Natural killer cell (primary cell): ENCODE results near the gene ZNF200. TPM values are rescaled to one million over a fixed set of nuclear protein-coding genes. Genes with fewer than 3 reads are reported as not detected.

Experiments used
- ATAC-seq, 3 donors: fragments of 150-1000 bp in 2 of 3; fragments of 200-7000 bp in 1 of 3; cut with Tn5 transposase; 1 replicate in 1 of 3; 2 replicates in 2 of 3; pipeline ENCODE4 v1.10.0; 2021; ENCODE audit warnings: mild to moderate bottlenecking in 2 of 3, moderate library complexity in 2 of 3
- DNase-seq, 2 donors: peaks; one replicate each; pipeline versions ENCODE4 v3.0.0 to v3.0.0-alpha.2; 2013 to 2021; ENCODE audit warnings: mixed read lengths in 1 of 2
- H3K27ac ChIP-seq: one replicate; pipeline ENCODE4 v1.5.1; 2013; ENCODE audit warnings: mild to moderate bottlenecking, low read length
- H3K27me3 ChIP-seq: one replicate; pipeline ENCODE4 v1.6.1; 2013; ENCODE audit warnings: low read length; ENCODE audit not compliant: control insufficient read depth, insufficient read depth
- H3K36me3 ChIP-seq: one replicate; pipeline ENCODE4 v1.6.1; 2013; ENCODE audit warnings: low read length; ENCODE audit not compliant: control insufficient read depth, insufficient read depth
- H3K4me1 ChIP-seq: one replicate; pipeline ENCODE4 v1.6.1; 2013; ENCODE audit warnings: low read length; ENCODE audit not compliant: control insufficient read depth, insufficient read depth
- H3K4me3 ChIP-seq: one replicate; pipeline ENCODE4 v1.5.1; 2013; ENCODE audit warnings: low read length
- H3K9me3 ChIP-seq: one replicate; pipeline ENCODE4 v1.6.1; 2013; ENCODE audit warnings: low read length; ENCODE audit not compliant: control insufficient read depth, insufficient read depth
- H3K27ac Mint-ChIP-seq, 2 donors: one replicate each; pipeline ENCODE4 v1.8.0; 2022; ENCODE audit warnings: mild to moderate bottlenecking in 2 of 2, mixed read lengths in 2 of 2, moderate library complexity in 1 of 2
- H3K27me3 Mint-ChIP-seq, 2 donors: one replicate each; pipeline ENCODE4 v1.8.0; 2022; ENCODE audit warnings: low read depth in 2 of 2, mixed read lengths in 2 of 2
- H3K36me3 Mint-ChIP-seq: one replicate; pipeline ENCODE4 v1.8.0; 2022; ENCODE audit warnings: mixed read lengths
- H3K4me1 Mint-ChIP-seq, 2 donors: one replicate each; pipeline ENCODE4 v1.8.0; 2022; ENCODE audit warnings: mixed read lengths in 2 of 2
- H3K4me3 Mint-ChIP-seq: one replicate; pipeline ENCODE4 v1.8.0; 2022; ENCODE audit warnings: mild to moderate bottlenecking, moderate library complexity, mixed read lengths
- H3K9me3 Mint-ChIP-seq, 2 donors: one replicate each; pipeline ENCODE4 v1.8.0; 2022; ENCODE audit warnings: mixed read lengths in 2 of 2
- WGBS: methylation state at CpG from one replicate; pipeline ENCODE4 v1.1.7; 2013; ENCODE audit warnings: missing lambda C conversion rate; ENCODE audit not compliant: insufficient coverage; 5-methylcytosine and 5-hydroxymethylcytosine counted together
- intact Hi-C: fragments of 100-400 bp; cut with micrococcal nuclease; formaldehyde crosslinking; loops from one replicate; pipeline ENCODE4 v1.14.2; 2022
- total RNA-seq, 4 donors: library from RNA; stranded (reverse); fragments of 120-200 nt in 1 of 4; gene quantifications; one replicate each; pipeline versions ENCODE4 v1.2.3 to v1.2.4, GENCODE V29; 2013 to 2022
- TF ChIP-seq, protein P1 (sequence below): fragments of 200-600 bp; IDR thresholded peaks from one replicate; pipeline ENCODE4 v1.8.0; 2022; ENCODE audit warnings: antibody characterized with exemption

Gene ZNF200, protein sequence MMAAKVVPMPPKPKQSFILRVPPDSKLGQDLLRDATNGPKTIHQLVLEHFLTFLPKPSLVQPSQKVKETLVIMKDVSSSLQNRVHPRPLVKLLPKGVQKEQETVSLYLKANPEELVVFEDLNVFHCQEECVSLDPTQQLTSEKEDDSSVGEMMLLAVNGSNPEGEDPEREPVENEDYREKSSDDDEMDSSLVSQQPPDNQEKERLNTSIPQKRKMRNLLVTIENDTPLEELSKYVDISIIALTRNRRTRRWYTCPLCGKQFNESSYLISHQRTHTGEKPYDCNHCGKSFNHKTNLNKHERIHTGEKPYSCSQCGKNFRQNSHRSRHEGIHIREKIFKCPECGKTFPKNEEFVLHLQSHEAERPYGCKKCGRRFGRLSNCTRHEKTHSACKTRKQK
- 10 to 100 TPM in 1 of 3 donors, 1 to 10 TPM in 2; 5.3 to 10.9 (median 5.6) TPM for total RNA-seq
- total RNA-seq (2013): 19.9 TPM

DNA sequence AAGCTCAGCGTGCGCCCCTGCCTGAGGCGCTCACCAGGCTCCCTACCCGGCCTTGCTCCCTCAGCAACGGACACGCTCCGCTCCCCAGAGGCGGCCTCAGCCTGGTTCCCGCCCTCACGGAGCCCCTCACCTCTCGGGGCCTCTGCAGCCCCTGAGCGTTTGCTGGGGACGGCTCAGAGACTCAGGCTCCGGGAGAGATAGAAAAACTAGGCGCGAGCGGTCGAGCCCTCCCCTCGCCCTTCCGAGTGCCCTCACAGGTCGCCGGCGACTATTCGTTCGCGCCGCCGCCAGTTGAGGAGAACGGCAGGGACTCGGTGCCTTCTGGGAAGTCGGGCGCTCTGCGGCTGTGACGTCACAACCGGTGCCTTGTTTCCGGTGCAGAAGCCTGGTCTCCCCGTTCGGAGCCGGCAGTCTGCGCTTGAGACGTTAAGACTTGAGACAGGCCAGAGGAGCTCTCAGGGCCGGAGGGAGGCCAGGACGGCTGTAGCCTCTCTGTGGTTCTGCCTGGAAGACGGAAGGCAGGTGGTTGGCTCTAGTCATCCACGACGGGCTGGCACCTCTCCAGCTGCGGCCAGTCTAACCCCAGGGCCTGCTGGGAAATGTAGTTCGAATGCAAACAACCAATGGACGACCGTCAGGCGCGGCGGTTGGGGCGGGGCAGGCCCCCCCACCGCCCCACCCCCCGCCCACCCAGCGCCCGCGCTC lies at the start of gene ZNF200:
Gene ZNF200 (minus strand): TSS at position 302 of the 705 bp plus-strand sequence. CDS start 1,403 bp downstream, outside the sequence.
- ATAC-seq (peak; percentile 92 to 95 (median 93)), DNase-seq (peak; percentile 90 to 97)
- intact Hi-C loops: loop anchor here (1.0 kb wide), 1 partner anchor 48 kb away; the partner anchor contains the start of gene ZNF263
- Mint-ChIP-seq H3K4me1 (peaks cover 29 to 34% of the 10 kb centered on the region in 2 donors), H3K36me3 (peaks cover 25% of the 10 kb centered on the region), H3K27me3 (peaks cover 0 to under 1% of the 10 kb centered on the region in 2 donors), H3K4me3 (peak within 1 kb of the TSS; percentile 92), H3K27ac (peak within 1 kb of the TSS; percentile 94), H3K9me3 (peaks cover 0 to 1% of the 10 kb centered on the region in 2 donors)
- H3K27ac ChIP-seq: peak within 1 kb of the TSS; percentile 98
- H3K4me1 ChIP-seq: peaks cover 18% of the 10 kb centered on the region
- H3K36me3 ChIP-seq: peaks cover 32% of the 10 kb centered on the region
- under 1% methylated on average over 47 of the region's 59 CpGs for WGBS
- TF ChIP-seq, protein P1, sequence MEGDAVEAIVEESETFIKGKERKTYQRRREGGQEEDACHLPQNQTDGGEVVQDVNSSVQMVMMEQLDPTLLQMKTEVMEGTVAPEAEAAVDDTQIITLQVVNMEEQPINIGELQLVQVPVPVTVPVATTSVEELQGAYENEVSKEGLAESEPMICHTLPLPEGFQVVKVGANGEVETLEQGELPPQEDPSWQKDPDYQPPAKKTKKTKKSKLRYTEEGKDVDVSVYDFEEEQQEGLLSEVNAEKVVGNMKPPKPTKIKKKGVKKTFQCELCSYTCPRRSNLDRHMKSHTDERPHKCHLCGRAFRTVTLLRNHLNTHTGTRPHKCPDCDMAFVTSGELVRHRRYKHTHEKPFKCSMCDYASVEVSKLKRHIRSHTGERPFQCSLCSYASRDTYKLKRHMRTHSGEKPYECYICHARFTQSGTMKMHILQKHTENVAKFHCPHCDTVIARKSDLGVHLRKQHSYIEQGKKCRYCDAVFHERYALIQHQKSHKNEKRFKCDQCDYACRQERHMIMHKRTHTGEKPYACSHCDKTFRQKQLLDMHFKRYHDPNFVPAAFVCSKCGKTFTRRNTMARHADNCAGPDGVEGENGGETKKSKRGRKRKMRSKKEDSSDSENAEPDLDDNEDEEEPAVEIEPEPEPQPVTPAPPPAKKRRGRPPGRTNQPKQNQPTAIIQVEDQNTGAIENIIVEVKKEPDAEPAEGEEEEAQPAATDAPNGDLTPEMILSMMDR: no peak
- H3K4me3 ChIP-seq: peak within 1 kb of the TSS; percentile 97
- H3K27me3 ChIP-seq: no peaks in the 10 kb centered on the region
- H3K9me3 ChIP-seq: peaks cover under 1% of the 10 kb centered on the region

DNA sequence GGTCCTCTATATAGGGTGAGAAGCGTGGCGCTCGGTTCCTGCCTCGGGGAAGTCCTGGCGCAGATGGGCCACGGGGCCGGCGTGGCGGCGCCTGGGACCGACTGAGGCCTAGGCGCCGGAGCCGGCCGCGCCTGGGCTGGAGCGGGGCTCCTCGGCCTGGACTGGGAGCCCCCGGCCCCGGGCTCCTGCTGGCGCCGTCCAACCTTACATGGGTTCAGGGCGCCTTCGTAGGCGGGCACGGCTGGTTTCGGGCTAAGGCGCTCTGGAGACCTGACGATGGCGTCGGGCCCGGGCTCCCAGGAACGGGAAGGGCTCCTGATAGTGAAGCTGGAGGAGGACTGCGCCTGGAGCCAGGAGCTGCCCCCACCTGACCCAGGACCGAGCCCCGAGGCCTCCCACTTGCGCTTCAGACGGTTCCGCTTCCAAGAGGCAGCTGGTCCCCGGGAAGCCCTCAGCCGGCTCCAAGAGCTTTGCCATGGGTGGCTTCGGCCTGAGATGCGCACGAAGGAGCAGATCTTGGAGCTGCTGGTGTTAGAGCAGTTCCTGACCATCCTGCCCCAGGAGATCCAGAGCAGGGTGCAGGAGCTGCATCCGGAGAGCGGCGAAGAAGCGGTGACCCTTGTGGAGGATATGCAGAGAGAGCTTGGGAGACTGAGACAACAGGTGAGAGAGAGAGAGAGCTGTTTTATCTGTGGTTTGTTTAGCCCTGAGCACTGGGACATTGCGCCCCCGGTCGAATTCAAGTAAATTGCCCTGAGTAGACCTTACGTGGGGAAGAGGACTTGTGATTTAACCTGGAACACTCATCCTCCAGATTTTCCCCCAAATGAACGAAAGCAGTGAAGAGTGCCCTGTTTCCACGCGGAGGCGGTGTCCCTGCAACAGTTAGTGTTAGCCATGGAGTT lies 48.8 kb upstream of the ZNF200 start:
- peaks cover 12% of the 10 kb centered on the region for H3K36me3 Mint-ChIP-seq
- TF ChIP-seq, protein P1: no peak
- no peaks in the 10 kb centered on the region for H3K27me3 ChIP-seq
- ATAC-seq: no peak
- peak overlapping the region; percentile 88 for H3K4me3 ChIP-seq
- H3K9me3 ChIP-seq: peaks cover 6% of the 10 kb centered on the region
- peaks cover 25 to 32% of the 10 kb centered on the region in 2 donors for H3K4me1 Mint-ChIP-seq
- H3K9me3 Mint-ChIP-seq: no peaks in the 10 kb centered on the region
- H3K4me1 ChIP-seq: peaks cover 34% of the 10 kb centered on the region
- peak overlapping the region; percentile 98 for H3K4me3 Mint-ChIP-seq
- intact Hi-C loops: loop anchor here (1.0 kb wide), 5 partner anchors 19 to 174 kb away; partner anchors contain the start of genes TIGD7, ZNF174, ZNF200 and ZNF75A
- H3K27ac ChIP-seq: peak overlapping the region; percentile 98
- WGBS: 6% methylated on average over 56 of the region's 56 CpGs
- no peak for DNase-seq
- H3K27ac Mint-ChIP-seq: peak overlapping the region; percentile 92 to 95
- H3K27me3 Mint-ChIP-seq: no peaks in the 10 kb centered on the region
- H3K36me3 ChIP-seq: peaks cover 17% of the 10 kb centered on the region

DNA sequence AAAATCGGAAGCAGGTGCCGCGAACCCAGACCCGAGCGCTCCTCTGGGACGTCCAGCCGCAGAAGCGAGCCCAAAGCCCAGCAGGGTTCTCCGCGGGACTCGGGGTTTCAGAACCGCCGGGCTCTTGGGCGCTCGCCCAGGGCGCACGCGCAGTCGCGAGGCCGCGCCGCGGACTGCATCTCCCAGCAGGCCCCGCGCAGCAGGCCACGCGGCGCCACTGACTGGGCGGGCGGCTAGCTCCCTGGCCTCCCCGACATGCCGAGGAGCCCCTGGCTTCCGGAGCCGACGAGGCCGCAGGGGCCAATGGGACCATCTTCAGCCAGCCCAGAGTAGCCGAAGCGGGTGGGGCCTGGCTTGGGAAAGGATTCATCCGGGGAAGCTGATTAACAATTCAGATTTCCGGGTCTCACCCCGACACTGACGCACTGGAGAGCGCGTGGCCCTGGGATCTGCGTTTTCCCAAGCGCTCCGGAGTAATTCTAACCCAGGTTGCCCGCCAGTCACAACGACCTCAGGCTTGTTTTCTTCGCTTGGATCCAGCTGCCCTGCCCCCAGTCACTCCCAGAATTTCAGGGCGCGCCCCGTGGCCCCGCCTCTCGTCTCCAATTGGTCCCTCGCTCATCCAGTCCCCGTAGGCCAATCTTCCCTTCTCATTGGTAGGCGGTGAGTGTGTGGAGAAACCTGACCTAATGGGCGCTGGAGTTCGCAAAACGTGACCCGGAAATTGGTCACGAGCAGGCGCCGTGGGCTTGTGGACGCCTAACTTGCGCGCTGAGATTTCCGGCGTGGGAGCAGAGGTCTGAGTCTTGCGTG lies 48.0 kb upstream of the ZNF200 start, which contains the start of gene ZNF263:
Gene ZNF263 (plus strand): TSS at position 762 of the 813 bp plus-strand sequence. CDS start 328 bp downstream, outside the sequence.
- Histone ChIP-seq H3K27me3 (no peaks in the 10 kb centered on the region), H3K4me1 (peaks cover 34% of the 10 kb centered on the region), H3K9me3 (no peaks in the 10 kb centered on the region), H3K36me3 (peaks cover 12% of the 10 kb centered on the region), H3K4me3 (peak within 1 kb of the TSS; percentile 88), H3K27ac (peak within 1 kb of the TSS; percentile 98)
- no peaks in the 10 kb centered on the region for H3K27me3 Mint-ChIP-seq
- DNase-seq (peak; percentile 87 to 97), ATAC-seq (peak; percentile 88 to 93 (median 88))
- intact Hi-C loops: loop anchor here (1.0 kb wide), 5 partner anchors 19 to 174 kb away; partner anchors contain the start of genes TIGD7, ZNF174, ZNF200 and ZNF75A
- no peaks in the 10 kb centered on the region for H3K9me3 Mint-ChIP-seq
- peak within 1 kb of the TSS; percentile 98 for H3K4me3 Mint-ChIP-seq
- TF ChIP-seq, protein P1: no peak
- H3K36me3 Mint-ChIP-seq: peaks cover 7% of the 10 kb centered on the region
- under 1% methylated on average over 71 of the region's 72 CpGs for WGBS
- peak within 1 kb of the TSS; percentile 92 to 95 for H3K27ac Mint-ChIP-seq
- H3K4me1 Mint-ChIP-seq: peaks cover 25 to 32% of the 10 kb centered on the region in 2 donors
